ENCODE data around the gene POU2F1. TPM values are rescaled to one million over a fixed set of nuclear protein-coding genes. Genes with fewer than 3 reads are reported as not detected.

POU2F1 gene
- total and polyA plus RNA-seq, 7 donors = 0.83 to 9.0 (median 6.3) TPM

DNA sequence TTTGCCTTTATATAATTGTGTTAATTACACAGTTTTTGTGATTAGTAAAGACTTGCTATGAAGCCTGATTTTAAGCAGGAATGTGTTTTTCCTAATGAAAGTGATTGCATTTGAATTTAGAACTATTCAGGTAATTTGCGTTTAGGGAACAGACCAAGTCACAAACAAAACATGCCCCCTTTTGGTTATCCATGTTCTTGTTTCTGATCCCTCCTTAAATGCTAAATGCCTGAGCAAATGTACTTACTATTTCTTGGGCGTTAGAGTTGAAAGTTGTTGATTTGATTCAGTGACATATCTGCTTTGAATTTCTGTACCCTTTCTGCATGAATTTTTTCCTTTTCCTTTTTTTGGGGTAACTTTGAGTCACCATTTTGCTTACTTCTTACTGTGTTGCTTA, 5.2 kb downstream of the POU2F1 start:
- Histone ChIP-seq H3K9me3 (no peaks in the 10 kb centered on the region), H3K4me1 (peaks cover 48% of the 10 kb centered on the region), H3K36me3 (ENCODE audit: insufficient read depth in 1 of 2, low read depth in 1 of 2) (no peaks in the 10 kb centered on the region), H3K4me3 (no peak overlapping the region), H3K27me3 (ENCODE audit: insufficient read depth in 3 of 3, low read length in 2 of 3) (no peaks in the 10 kb centered on the region), H3K27ac (no peak overlapping the region)
- WGBS, 3 donors = 54 to 81% (median 56%) methylated on average over 2 of the region's 2 CpGs
- intact Hi-C loops (cut with DNase I) = no loop called here
- ATAC-seq (no peak), DNase-seq (no peak)
- TF ChIP-seq, protein P1, sequence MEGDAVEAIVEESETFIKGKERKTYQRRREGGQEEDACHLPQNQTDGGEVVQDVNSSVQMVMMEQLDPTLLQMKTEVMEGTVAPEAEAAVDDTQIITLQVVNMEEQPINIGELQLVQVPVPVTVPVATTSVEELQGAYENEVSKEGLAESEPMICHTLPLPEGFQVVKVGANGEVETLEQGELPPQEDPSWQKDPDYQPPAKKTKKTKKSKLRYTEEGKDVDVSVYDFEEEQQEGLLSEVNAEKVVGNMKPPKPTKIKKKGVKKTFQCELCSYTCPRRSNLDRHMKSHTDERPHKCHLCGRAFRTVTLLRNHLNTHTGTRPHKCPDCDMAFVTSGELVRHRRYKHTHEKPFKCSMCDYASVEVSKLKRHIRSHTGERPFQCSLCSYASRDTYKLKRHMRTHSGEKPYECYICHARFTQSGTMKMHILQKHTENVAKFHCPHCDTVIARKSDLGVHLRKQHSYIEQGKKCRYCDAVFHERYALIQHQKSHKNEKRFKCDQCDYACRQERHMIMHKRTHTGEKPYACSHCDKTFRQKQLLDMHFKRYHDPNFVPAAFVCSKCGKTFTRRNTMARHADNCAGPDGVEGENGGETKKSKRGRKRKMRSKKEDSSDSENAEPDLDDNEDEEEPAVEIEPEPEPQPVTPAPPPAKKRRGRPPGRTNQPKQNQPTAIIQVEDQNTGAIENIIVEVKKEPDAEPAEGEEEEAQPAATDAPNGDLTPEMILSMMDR (IDR thresholded peaks at IDR 0.05) = no peak

DNA sequence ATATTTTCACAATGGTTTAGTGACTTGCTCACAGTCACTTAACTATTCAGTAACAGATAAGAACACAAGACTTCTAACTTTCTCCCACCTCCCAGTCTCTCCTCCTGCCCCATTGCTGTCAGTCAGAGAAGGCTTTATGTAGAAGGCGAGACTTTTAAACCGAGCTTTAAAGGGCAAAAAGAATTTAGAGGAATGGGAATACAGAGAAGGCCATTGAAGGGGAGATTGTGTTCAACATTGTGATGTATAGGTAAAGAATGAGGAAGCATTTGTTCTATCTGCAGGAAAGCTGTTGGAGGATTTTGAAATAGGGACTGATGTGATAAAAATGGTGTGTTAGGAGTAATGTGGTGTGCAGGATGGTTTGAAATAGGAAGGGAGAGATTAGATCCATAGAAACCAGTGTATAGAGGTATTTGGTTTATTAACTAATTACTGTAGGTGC, 7.3 kb downstream of the POU2F1 start:
- Histone ChIP-seq H3K9me3 (no peaks in the 10 kb centered on the region), H3K4me3 (no peak overlapping the region), H3K27me3 (ENCODE audit: insufficient read depth in 3 of 3, low read length in 2 of 3) (no peaks in the 10 kb centered on the region), H3K4me1 (peaks cover 42% of the 10 kb centered on the region), H3K36me3 (ENCODE audit: insufficient read depth in 1 of 2, low read depth in 1 of 2) (no peaks in the 10 kb centered on the region), H3K27ac (no peak overlapping the region)
- intact Hi-C loops (cut with DNase I) = no loop called here
- ATAC-seq = no peak
- TF ChIP-seq, protein P1 (IDR thresholded peaks at IDR 0.05) = no peak
- 86 to 91% (median 87%) methylated on average over 2 of the region's 2 CpGs for WGBS, 3 donors
- DNase-seq = no peak

- no peak for DNase-seq
- TF ChIP-seq, protein P1 (IDR thresholded peaks at IDR 0.05) = no peak
- intact Hi-C loops (cut with DNase I) = no loop called here
These were observed 9.2 kb downstream of the POU2F1 start for GRCh38 chr1:167229719-167230385.

DNA sequence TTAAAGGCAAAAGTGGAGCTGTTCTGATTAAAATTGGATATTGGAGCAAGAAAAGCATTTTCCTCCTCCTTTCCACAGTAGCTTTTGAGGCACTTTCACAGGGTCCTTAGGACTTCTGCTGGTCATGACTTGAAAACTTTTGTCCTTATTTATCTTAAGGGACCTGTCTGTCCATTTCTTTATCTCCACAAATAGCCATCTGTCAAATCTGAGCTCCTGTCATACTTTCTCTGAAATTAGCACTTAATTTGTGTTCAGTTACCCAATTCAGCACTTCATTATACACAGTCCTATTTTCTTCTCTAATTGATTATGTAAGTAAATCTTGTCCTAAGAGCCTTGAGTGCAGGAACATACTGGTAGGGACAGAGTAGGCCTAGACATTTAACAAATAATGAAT, 9.8 kb downstream of the POU2F1 start:
- Histone ChIP-seq H3K36me3 (ENCODE audit: insufficient read depth in 1 of 2, low read depth in 1 of 2) (no peaks in the 10 kb centered on the region), H3K4me3 (no peak overlapping the region), H3K9me3 (no peaks in the 10 kb centered on the region), H3K27me3 (ENCODE audit: insufficient read depth in 3 of 3, low read length in 2 of 3) (no peaks in the 10 kb centered on the region), H3K27ac (no peak overlapping the region), H3K4me1 (peaks cover 46% of the 10 kb centered on the region)
- DNase-seq (no peak), ATAC-seq (no peak)
- TF ChIP-seq, protein P1 (IDR thresholded peaks at IDR 0.05) = no peak
- intact Hi-C loops (cut with DNase I) = no loop called here

More at GRCh38 chr1:167229719-167230385, 9.2 kb downstream of the POU2F1 start:
- Histone ChIP-seq H3K36me3 (ENCODE audit: insufficient read depth in 1 of 2, low read depth in 1 of 2) (no peaks in the 10 kb centered on the region), H3K4me3 (no peak overlapping the region), H3K9me3 (no peaks in the 10 kb centered on the region), H3K27ac (no peak overlapping the region), H3K4me1 (peaks cover 46% of the 10 kb centered on the region), H3K27me3 (ENCODE audit: insufficient read depth in 3 of 3, low read length in 2 of 3) (no peaks in the 10 kb centered on the region)
- no peak for ATAC-seq
- WGBS, 3 donors = 63 to 69% (median 64%) methylated on average over 2 of the region's 2 CpGs
